B cell (primary cell): ENCODE results near the gene CYB561D1. TPM values are rescaled to one million over a fixed set of nuclear protein-coding genes. Genes with fewer than 3 reads are reported as not detected.

Experiments
- ATAC-seq: fragments of 200-7000 bp; cut with Tn5 transposase; one replicate; pipeline ENCODE4 v1.10.0; 2021; ENCODE audit warnings: low read depth, mild to moderate bottlenecking, moderate number of reproducible peaks, moderate library complexity
- CTCF ChIA-PET: fragments of 350-600 bp; sonication (Branson Sonifier 250); formaldehyde crosslinking; loops from one replicate; lab custom pipeline; 2021; ENCODE audit warnings: antibody characterized with exemption, inconsistent platforms; lab: Charles Lee
- POLR2A ChIA-PET: fragments of 350-600 bp; sonication (Branson Sonifier 250); formaldehyde crosslinking; loops from one replicate; lab custom pipeline; 2021; ENCODE audit warnings: antibody characterized with exemption; lab: Charles Lee
- DNase-seq: peaks from one replicate; pipeline ENCODE4 v3.0.0; 2013
- H2AFZ ChIP-seq: 2 replicates; pipeline ENCODE4 v1.6.1; 2012; ENCODE audit warnings: mild to moderate bottlenecking, low read depth, low read length; ENCODE audit not compliant: insufficient read depth, poor library complexity, severe bottlenecking
- H3K27ac ChIP-seq, 2 donors: 1 replicate in 1 of 2; 2 replicates in 1 of 2; pipeline ENCODE4 v1.5.1; 2012 to 2013; ENCODE audit warnings: low read length in 2 of 2, mild to moderate bottlenecking in 2 of 2, moderate library complexity in 1 of 2
- H3K27me3 ChIP-seq, 4 experiments: fragments of 200-600 bp in 1 of 4; sonication (generic) in 1 of 4; replicated peaks in 1 of 4; 1 replicate in 2 of 4; 2 replicates in 2 of 4; pipeline versions ENCODE4 v1.6.1 to v1.7.0; 2013 to 2016; ENCODE audit warnings: low read length in 3 of 4, mild to moderate bottlenecking in 2 of 4, mixed read lengths in 1 of 4, moderate library complexity in 1 of 4; ENCODE audit not compliant: insufficient read depth in 4 of 4, control insufficient read depth in 3 of 4; ENCODE audit errors: control extremely low read depth in 1 of 4
- H3K36me3 ChIP-seq, 2 experiments: replicated peaks in 1 of 2; 1 replicate in 1 of 2; 2 replicates in 1 of 2; pipeline versions ENCODE4 v1.6.1 to v1.7.1; 2013; ENCODE audit warnings: low read length in 1 of 2; ENCODE audit not compliant: insufficient read depth in 2 of 2, control insufficient read depth in 1 of 2; ENCODE audit errors: control extremely low read depth in 1 of 2, extremely low read depth in 1 of 2
- H3K4me1 ChIP-seq, 2 donors: fragments of 200-600 bp in 1 of 2; sonication (generic) in 1 of 2; 1 replicate in 1 of 2; 2 replicates in 1 of 2; pipeline versions ENCODE4 v1.5.1 to v1.6.1; 2013 to 2017; ENCODE audit warnings: low read length in 2 of 2; ENCODE audit not compliant: control insufficient read depth in 2 of 2, insufficient read depth in 2 of 2
- H3K4me2 ChIP-seq: replicated peaks from 2 replicates; pipeline ENCODE3; 2012; ENCODE audit warnings: mild to moderate bottlenecking, low read depth, low read length; ENCODE audit not compliant: poor library complexity, severe bottlenecking
- H3K4me3 ChIP-seq, 5 experiments: fragments of 200-600 bp in 1 of 5; sonication (generic) in 1 of 5; 1 replicate in 3 of 5; 2 replicates in 2 of 5; pipeline versions ENCODE4 v1.5.1 to v1.7.0; 2011 to 2016; ENCODE audit warnings: low read length in 4 of 5, mild to moderate bottlenecking in 4 of 5, low read depth in 2 of 5, control low read depth in 1 of 5, moderate library complexity in 1 of 5; ENCODE audit not compliant: insufficient read depth in 1 of 5; ENCODE audit errors: control extremely low read depth in 1 of 5, extremely low read depth in 1 of 5
- H3K79me2 ChIP-seq: fragments of 200-600 bp; sonication (generic); one replicate; pipeline ENCODE4 v1.6.0; 2016; ENCODE audit warnings: low read length; ENCODE audit not compliant: control insufficient read depth, insufficient read depth
- H3K9ac ChIP-seq: fragments of 200-600 bp; sonication (generic); 2 replicates; pipeline ENCODE4 v1.6.1; 2017; ENCODE audit warnings: mild to moderate bottlenecking, low read length, moderate library complexity
- H3K9me3 ChIP-seq, 3 donors: one replicate each; pipeline versions ENCODE4 v1.6.1 to v1.7.1; 2013; ENCODE audit warnings: low read length in 2 of 3; ENCODE audit not compliant: control insufficient read depth in 2 of 3, insufficient read depth in 1 of 3; ENCODE audit errors: control extremely low read depth in 1 of 3
- H4K20me1 ChIP-seq: 2 replicates; pipeline ENCODE4 v1.6.0; 2012; ENCODE audit warnings: mild to moderate bottlenecking, low read length; ENCODE audit not compliant: insufficient read depth, control insufficient read depth, poor library complexity, severe bottlenecking
- H3K27ac Mint-ChIP-seq: one replicate; pipeline ENCODE4 v1.8.0; 2021; ENCODE audit warnings: mixed read lengths
- H3K27me3 Mint-ChIP-seq: one replicate; pipeline ENCODE4 v1.8.0; 2021; ENCODE audit warnings: mixed read lengths
- H3K4me1 Mint-ChIP-seq: one replicate; pipeline ENCODE4 v1.8.0; 2021; ENCODE audit warnings: mixed read lengths
- H3K4me3 Mint-ChIP-seq: one replicate; pipeline ENCODE4 v1.8.0; 2021; ENCODE audit warnings: mixed read lengths
- H3K9me3 Mint-ChIP-seq: one replicate; pipeline ENCODE4 v1.8.0; 2022; ENCODE audit warnings: mixed read lengths; ENCODE audit not compliant: insufficient read depth
- EZH2 ChIP-seq: IDR thresholded peaks from 2 replicates; pipeline ENCODE4 v1.6.1; 2012; ENCODE audit warnings: borderline replicate concordance, low read depth, mild to moderate bottlenecking, moderate library complexity, low read length; ENCODE audit not compliant: insufficient read depth, poor library complexity, severe bottlenecking
- WGBS: methylation state at CpG from one replicate; pipeline ENCODE4 v1.1.5; 2013; ENCODE audit warnings: missing lambda C conversion rate; ENCODE audit not compliant: insufficient coverage; 5-methylcytosine and 5-hydroxymethylcytosine counted together
- intact Hi-C: fragments of 100-400 bp; cut with micrococcal nuclease; formaldehyde crosslinking; loops from one replicate; pipeline ENCODE4 v1.10.0; 2022
- polyA plus RNA-seq: library from polyadenylated mRNA; depleted of rRNA; stranded (reverse); fragments of >200 nt; gene quantifications from 2 replicates; pipeline ENCODE4 v1.2.3, GENCODE V29; 2012
- total RNA-seq, 2 donors: library from RNA; stranded (reverse); fragments of 120-200 nt in 1 of 2; gene quantifications; 1 replicate in 1 of 2; 2 replicates in 1 of 2; pipeline versions ENCODE4 v1.2.3 to v1.2.4, GENCODE V29; 2013 to 2022
- TF ChIP-seq, protein P1 (sequence below): fragments of 200-600 bp; IDR thresholded peaks from one replicate; pipeline ENCODE4 v1.8.0; 2022; ENCODE audit warnings: antibody characterized with exemption, mild to moderate bottlenecking

The CYB561D1 gene
- total and polyA plus RNA-seq, 2 donors (not counting 1 experiment from before 2014, with no cell fraction given), result 16.1 to 28.0 TPM

- POLR2A ChIA-PET, result no interaction called here
- H3K27me3 Mint-ChIP-seq, result peaks cover 74% of the 10 kb centered on the region
- Histone ChIP-seq H3K79me2 (no peaks in the 10 kb centered on the region), H3K4me2 (no peak overlapping the region), H3K27ac (no peak overlapping the region), H2AFZ (no peak overlapping the region), H4K20me1 (no peaks in the 10 kb centered on the region), H3K36me3 (no peaks in the 10 kb centered on the region), H3K9ac (no peak overlapping the region), H3K9me3 (peaks cover 0 to 5% (median 0%) of the 10 kb centered on the region in 3 donors), H3K4me3 (no peak overlapping the region), H3K4me1 (no peaks in the 10 kb centered on the region), H3K27me3 (peaks cover 0 to 71% (median 31%) of the 10 kb centered on the region in 4 experiments)
- ATAC-seq (no peak), DNase-seq (no peak)
- no peak overlapping the region for H3K4me3 Mint-ChIP-seq
- no peak overlapping the region for H3K27ac Mint-ChIP-seq
- WGBS, result 47% methylated on average over 1 of the region's 1 CpG
- H3K9me3 Mint-ChIP-seq, result no peaks in the 10 kb centered on the region
- TF ChIP-seq, protein P1, sequence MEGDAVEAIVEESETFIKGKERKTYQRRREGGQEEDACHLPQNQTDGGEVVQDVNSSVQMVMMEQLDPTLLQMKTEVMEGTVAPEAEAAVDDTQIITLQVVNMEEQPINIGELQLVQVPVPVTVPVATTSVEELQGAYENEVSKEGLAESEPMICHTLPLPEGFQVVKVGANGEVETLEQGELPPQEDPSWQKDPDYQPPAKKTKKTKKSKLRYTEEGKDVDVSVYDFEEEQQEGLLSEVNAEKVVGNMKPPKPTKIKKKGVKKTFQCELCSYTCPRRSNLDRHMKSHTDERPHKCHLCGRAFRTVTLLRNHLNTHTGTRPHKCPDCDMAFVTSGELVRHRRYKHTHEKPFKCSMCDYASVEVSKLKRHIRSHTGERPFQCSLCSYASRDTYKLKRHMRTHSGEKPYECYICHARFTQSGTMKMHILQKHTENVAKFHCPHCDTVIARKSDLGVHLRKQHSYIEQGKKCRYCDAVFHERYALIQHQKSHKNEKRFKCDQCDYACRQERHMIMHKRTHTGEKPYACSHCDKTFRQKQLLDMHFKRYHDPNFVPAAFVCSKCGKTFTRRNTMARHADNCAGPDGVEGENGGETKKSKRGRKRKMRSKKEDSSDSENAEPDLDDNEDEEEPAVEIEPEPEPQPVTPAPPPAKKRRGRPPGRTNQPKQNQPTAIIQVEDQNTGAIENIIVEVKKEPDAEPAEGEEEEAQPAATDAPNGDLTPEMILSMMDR, result no peak
- TF ChIP-seq EZH2, result no peak
- intact Hi-C loops, result no loop called here
- CTCF ChIA-PET, result no interaction called here
- H3K4me1 Mint-ChIP-seq, result no peaks in the 10 kb centered on the region
Measured at GRCh38 chr1:109474697-109475096, 19.2 kb upstream of the CYB561D1 start.

DNA sequence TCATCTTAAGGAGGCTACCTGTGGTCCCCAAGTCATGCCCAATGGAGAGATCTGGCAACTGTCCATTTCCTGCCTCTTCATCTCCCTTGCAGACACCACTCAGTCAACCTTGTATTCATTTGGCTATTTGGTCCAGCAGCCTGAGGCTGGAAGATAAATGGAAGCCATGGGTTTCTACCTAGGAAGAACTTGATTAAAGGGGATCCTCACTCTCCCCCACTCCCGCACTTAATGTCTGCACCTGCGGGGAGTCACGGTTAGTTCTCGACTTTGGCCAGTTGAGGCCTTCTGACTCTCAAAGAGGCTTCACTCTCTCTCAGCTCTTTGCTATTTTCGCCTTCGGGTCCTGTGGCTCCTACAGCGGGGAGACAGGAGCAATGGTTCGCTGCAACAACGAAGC lies 18.6 kb upstream of the CYB561D1 start:
- Mint-ChIP-seq H3K4me3 (no peak overlapping the region), H3K27ac (no peak overlapping the region), H3K9me3 (no peaks in the 10 kb centered on the region), H3K4me1 (no peaks in the 10 kb centered on the region), H3K27me3 (peaks cover 75% of the 10 kb centered on the region)
- H3K79me2 ChIP-seq, result no peaks in the 10 kb centered on the region
- H3K9ac ChIP-seq, result no peak overlapping the region
- ChIA-PET CTCF (no interaction called here), POLR2A (no interaction called here)
- DNase-seq (no peak), ATAC-seq (no peak)
- no peak overlapping the region for H3K27ac ChIP-seq
- H3K4me2 ChIP-seq, result no peak overlapping the region
- no peak for TF ChIP-seq EZH2
- TF ChIP-seq, protein P1, result no peak
- H3K9me3 ChIP-seq, result peaks cover 0 to 5% (median 0%) of the 10 kb centered on the region in 3 donors
- H2AFZ ChIP-seq, result no peak overlapping the region
- H3K4me3 ChIP-seq, result no peak overlapping the region
- peaks cover 0 to 70% (median 26%) of the 10 kb centered on the region in 4 experiments for H3K27me3 ChIP-seq
- H3K4me1 ChIP-seq, result no peaks in the 10 kb centered on the region
- no peaks in the 10 kb centered on the region for H4K20me1 ChIP-seq
- intact Hi-C loops, result no loop called here
- 88% methylated on average over 9 of the region's 9 CpGs for WGBS
- H3K36me3 ChIP-seq, result no peaks in the 10 kb centered on the region
